ENCODE measurements around the gene DEPP1.

DNA sequence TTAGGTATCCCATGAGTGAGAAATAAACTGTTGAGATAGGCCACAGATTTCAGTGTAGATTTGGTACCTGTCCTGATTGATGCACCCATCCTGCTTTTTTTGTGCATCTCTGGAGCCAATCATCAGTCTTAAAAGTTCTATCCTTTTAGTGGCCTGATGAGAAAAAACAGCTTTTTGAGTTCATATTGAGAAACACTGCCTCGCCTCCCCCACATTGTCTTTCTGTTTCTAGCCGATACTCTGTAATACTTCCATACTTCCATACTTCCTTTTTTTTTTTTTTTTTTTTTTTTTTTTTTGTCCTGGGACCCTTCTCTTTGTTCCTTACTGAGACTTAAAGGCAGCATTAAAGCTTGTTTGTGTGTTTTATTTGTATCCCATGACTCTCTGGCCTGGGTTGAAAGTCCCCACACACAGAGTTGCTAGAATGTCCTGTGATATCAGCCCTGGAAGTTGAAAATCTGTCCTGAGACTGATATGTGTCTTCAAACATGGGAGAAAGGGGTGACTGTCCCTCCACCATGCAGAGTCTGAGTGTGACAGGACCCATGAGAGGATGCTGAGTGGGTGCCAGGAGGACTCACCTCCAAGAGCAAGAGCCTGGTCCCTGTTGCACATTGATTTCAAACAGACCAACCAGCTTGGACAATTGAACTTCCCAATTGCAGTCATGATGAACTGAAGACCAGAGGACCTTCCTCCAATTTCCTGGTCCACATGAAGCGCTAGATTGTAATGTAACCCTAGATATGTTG, 27.8 kb upstream of the DEPP1 start:
- TF ChIP-seq, protein P1, sequence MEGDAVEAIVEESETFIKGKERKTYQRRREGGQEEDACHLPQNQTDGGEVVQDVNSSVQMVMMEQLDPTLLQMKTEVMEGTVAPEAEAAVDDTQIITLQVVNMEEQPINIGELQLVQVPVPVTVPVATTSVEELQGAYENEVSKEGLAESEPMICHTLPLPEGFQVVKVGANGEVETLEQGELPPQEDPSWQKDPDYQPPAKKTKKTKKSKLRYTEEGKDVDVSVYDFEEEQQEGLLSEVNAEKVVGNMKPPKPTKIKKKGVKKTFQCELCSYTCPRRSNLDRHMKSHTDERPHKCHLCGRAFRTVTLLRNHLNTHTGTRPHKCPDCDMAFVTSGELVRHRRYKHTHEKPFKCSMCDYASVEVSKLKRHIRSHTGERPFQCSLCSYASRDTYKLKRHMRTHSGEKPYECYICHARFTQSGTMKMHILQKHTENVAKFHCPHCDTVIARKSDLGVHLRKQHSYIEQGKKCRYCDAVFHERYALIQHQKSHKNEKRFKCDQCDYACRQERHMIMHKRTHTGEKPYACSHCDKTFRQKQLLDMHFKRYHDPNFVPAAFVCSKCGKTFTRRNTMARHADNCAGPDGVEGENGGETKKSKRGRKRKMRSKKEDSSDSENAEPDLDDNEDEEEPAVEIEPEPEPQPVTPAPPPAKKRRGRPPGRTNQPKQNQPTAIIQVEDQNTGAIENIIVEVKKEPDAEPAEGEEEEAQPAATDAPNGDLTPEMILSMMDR (IDR thresholded peaks at IDR 0.05), result no peak
- no peak for TF ChIP-seq POLR2A (IDR thresholded peaks at IDR 0.05)
